Myocyte (in vitro differentiated cells): ENCODE measurements around the gene BBOF1. TPM values are rescaled to one million over a fixed set of nuclear protein-coding genes. Genes with fewer than 3 reads are reported as not detected.

Experiments used
- DNase-seq: peaks from one replicate; pipeline ENCODE4 v3.0.0-alpha.2; 2012; ENCODE audit warnings: low read depth
- total RNA-seq: library from RNA; depleted of rRNA; stranded (reverse); fragments of >200 nt; gene quantifications from 2 replicates; pipeline ENCODE4 v1.2.3, GENCODE V29; 2014

Gene BBOF1
- total RNA-seq, 1 donor from 2014 or later = 7.8 TPM

DNA sequence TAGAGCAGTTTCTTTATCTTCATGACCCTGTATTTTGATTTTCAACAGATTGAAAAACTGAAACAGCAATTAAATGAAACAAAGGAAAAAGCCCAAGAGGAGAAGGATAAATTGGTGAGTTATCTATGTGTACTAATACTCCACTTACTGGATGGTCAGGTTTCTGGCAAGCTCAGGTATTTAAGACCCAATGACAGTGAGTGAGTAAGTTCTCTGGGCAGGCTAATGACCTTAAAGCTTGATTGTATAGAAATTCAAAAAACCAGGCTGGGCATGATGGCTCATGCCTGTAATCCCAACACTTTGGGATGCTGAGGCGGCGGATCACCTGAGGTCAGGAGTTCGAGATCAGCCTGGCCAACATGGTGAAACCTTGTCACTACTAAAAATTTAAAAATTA, 10.0 kb downstream of the BBOF1 start:
- DNase-seq = no peak

DNA sequence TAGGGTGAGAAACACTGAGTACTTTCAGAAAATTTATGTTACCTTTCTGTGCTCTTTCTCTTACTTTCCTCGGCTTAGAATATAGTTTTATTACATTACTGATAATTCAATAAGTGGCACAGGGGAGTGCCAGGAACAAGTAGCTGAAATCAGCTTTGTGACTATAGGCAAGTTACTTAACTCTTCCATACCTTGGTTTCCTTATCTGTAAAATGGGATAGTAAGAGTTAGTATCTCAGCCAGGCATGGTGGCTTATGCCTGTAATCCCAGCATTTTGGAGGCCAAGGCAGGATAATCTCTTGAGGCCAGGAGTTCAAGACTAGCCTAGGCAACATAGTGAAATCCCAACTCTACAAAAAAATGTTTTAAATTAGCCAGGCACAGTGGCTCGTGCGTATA, 15.4 kb downstream of the BBOF1 start:
- no peak for DNase-seq

- no peak for DNase-seq
These were observed 16.4 kb downstream of the BBOF1 start for GRCh38 chr14:74035556-74035955.

GRCh38 chr14:74038020-74038859, 19.1 kb downstream of the BBOF1 start:
- DNase-seq = peak; percentile 66

DNA sequence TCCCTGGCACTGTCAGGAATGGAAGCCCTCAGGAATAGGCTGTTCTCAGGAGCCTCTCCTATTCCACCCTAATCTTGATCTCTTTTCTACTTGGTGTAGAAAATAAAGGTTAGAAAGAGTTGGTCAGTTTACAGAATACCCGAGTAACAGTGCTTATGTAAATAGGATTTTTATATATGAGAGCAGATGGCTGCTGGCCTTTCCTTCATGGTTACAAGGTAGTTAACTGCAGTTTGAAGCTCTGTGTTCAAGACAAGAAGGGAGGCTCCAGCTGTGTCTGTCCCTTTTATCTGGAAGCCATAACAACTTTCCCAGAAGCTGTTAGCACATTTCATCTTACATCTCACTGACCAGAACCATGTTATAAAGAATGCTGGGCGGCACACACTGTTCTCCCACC, 23.1 kb downstream of the BBOF1 start:
- DNase-seq = no peak

DNA sequence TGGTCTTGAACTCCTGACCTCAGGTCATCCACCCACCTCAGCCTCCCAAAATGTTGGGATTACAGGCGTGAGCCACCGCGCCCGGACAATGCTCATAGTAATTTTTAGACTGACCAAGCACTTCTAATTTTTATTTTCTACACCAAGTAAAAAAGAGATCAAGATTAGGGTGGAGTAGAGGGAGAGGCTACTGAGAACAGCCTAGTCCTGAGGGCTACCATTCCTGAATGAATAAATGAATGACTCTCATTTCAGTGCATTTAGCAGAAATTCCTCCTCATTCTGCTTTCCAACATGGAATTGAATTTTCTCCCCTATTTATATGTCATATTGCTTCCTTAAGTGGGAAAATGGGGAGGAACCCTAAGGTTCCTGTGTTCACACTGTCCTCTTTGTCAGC, 26.4 kb downstream of the BBOF1 start:
- no peak for DNase-seq

DNA sequence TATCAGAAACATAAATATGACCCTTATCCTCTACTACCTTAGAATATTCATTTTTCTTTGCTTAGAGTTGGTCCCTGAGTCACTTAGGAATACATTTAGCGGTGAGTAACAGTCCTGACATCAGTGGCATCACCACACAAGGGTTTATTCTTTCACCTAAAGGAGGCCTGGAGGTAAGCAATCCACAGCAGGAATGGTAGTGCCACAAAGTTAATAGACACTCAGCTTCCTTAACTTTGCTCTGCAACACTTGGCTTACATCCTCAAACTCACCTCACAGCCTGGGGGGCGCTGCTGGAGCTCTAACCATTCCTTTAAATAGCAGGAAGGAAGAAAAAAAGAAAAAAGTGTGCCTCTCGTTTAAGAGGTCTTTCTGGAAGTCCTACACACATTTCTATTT, 29.1 kb downstream of the BBOF1 start:
- DNase-seq = no peak

- no peak for DNase-seq
These were observed 30.8 kb downstream of the BBOF1 start for GRCh38 chr14:74049876-74050495.

GRCh38 chr14:74062809-74063150, 43.6 kb downstream of the BBOF1 start:
- no peak for DNase-seq

- no peak for DNase-seq
These were observed 45.3 kb downstream of the BBOF1 start for GRCh38 chr14:74064426-74064825.

DNA sequence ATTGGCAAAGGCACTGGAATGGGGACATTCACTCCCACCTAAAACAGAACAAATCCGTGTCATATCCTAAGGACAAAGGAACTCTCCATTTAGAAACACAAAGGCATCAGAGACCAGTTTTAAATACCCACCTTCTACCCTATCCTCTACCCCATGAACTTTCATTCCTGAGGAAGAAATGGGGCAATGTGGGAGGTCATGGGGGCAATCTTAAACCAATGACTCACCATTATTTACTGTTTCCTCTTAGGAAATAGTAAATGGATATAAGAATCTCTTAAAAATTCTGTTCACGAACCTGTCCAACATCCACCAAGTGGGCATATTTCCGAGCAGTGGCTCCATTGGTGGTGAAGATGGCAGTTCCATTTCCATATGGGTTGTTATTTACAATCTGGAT, 45.7 kb downstream of the BBOF1 start:
- DNase-seq = no peak

- no peak for DNase-seq
These were observed 46.8 kb downstream of the BBOF1 start for GRCh38 chr14:74065746-74066575.

GRCh38 chr14:74077401-74077800, 58.3 kb downstream of the BBOF1 start:
- no peak for DNase-seq

DNA sequence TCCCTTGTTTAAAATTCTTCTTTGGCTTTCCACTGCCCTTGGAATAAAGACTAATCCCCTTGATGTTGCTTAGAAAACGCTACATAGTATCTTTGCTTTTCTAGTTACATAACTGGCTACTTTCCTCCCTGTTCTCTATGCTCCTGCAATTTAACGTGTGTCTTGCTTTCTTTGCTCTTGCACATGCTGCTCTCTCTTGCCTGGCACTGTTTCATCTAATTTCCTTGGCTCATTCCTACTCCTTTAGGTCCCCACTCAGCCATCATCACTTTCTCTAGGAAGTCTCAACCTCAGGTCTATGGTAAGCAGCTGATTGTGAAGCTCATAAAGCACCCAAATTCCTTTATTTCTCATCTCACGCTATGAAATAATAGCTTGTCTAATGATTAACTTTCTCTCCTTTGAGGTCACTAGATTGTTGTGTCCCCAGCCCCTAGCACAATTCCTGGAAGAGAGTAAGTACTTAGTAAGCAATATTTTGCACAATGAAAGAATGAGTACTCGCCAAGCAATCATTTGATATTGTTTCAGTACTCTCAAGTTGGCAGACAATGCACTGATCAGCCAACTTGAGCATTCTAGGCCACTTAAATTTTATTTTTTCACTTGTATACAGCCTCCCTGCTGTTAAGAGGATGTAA, 61.8 kb downstream of the BBOF1 start:
- no peak for DNase-seq

DNA sequence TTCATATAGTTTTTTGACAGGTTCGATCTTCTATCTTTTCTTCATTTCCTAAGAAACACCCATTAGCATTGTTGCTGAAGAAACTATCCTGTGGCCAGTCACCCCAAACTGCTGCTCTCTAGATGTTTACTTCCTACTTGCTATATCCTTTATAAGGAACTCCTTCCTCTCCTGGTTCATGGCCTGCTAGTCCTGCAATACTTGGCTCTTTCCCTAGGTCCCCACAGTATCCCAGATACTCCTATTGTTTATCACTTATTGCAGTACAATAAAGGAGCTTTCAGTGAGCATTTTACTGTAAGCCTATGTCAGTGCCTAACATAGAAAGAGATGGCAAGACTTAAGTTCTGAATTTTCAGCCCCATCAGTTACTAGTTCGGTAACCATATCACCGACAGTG, 62.3 kb downstream of the BBOF1 start:
- no peak for DNase-seq

DNA sequence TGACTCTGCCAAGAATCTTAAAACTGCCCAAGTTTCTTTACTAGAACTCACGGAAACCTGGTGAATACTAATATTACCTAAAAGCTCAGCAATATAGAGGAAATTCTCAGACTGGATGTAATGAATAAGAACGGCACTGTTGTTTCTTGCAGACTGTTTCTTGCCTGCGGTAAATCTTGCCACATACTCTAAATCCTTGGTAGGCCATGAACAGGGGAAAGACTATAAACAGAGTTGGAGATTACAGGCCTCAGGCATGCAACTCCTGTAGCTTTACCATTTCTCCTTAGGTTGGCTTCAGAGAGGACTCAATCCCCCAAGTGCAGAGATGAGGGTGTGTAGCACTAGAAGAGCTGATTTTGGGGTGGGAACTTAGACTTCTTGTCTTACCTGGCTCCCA, 64.0 kb downstream of the BBOF1 start:
- DNase-seq = no peak

GRCh38 chr14:74083784-74084276, 64.7 kb downstream of the BBOF1 start:
- DNase-seq = no peak

GRCh38 chr14:74084277-74085046, 65.3 kb downstream of the BBOF1 start, which contains the start of the genes ALDH6A1 and LIN52:
TSS of gene ALDH6A1 (minus strand) at chr14:74084453. CDS start at chr14:74084394, 59 bp downstream.
TSS of gene LIN52 (plus strand) at chr14:74084956. CDS start at chr14:74084975, 19 bp downstream.
- DNase-seq = peak; percentile 100

- peak; percentile 55 for DNase-seq
These were observed 66.0 kb downstream of the BBOF1 start for GRCh38 chr14:74085047-74085637.

DNA sequence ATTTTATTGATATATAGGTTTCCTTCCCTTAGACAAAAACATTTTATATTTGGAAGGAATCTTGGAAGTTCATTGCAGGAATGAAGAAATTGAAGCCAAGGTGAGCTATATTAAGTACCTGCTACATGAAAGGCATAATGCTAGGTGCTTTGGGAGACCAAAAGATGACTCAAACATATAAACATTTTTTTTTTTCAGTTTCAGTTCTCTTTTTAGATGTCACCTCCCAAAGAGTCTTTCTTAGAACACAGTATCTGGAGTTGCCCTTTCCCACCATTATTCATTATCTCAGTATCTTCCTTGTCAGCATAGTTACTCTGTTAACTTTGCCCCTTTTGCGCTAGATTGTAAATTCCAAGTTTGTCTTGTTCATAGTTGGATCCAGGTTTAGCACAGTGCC, 66.7 kb downstream of the BBOF1 start:
- DNase-seq = no peak
